Measurements from ENCODE around the gene ECE1. TPM values are rescaled to one million over a fixed set of nuclear protein-coding genes. Genes with fewer than 3 reads are reported as not detected.

The ECE1 gene
- total and polyA plus RNA-seq, 2 of the 8 experiments (the other 6 are each of a cell fraction or from before 2014, with no cell fraction given): 21.4 to 36.8 TPM

- TF ChIP-seq KDM1A (IDR thresholded peaks at IDR 0.05; ENCODE audit: borderline replicate concordance, low read length) (no peak), POLR2A (IDR thresholded peaks at IDR 0.05; ENCODE audit: control extremely low read depth in 1 of 2, low read depth in 2 of 2, low read length in 2 of 2) (no peak), CHD7 (IDR thresholded peaks at IDR 0.05; ENCODE audit: insufficient replicate concordance, low read length) (no peak), BCL11A (IDR thresholded peaks at IDR 0.05; ENCODE audit: low read depth in 2 of 2, low read length in 2 of 2) (no peak), CBX8 (IDR thresholded peaks at IDR 0.05; ENCODE audit: borderline replicate concordance, low read depth, low read length) (no peak)
Observed at GRCh38 chr1:21225065-21225464, 65.2 kb downstream of the ECE1 start (continued).
